Ectodermal cell (in vitro differentiated cells): ENCODE data around the gene CTSS.
"Not testable (repeated sequence)": the region's sequence is repeated elsewhere in the genome, so short reads cannot be mapped to it uniquely, and the experiment has no call there.

Experiments used
- H3K27ac ChIP-seq: 2 replicates; pipeline ENCODE4 v1.7.0; 2013; ENCODE audit warnings: mild to moderate bottlenecking, low read depth, low read length; ENCODE audit not compliant: insufficient read depth, poor library complexity, severe bottlenecking
- H3K27me3 ChIP-seq: 2 replicates; pipeline ENCODE4 v1.7.0; 2013; ENCODE audit warnings: mild to moderate bottlenecking, low read length; ENCODE audit not compliant: insufficient read depth, control insufficient read depth, poor library complexity, severe bottlenecking
- H3K36me3 ChIP-seq: one replicate; pipeline ENCODE4 v1.7.0; 2013; ENCODE audit warnings: low read length; ENCODE audit not compliant: control insufficient read depth, insufficient read depth
- H3K4me1 ChIP-seq: one replicate; pipeline ENCODE4 v1.7.0; 2013; ENCODE audit warnings: low read length; ENCODE audit not compliant: control insufficient read depth, insufficient read depth
- H3K4me3 ChIP-seq: 2 replicates; pipeline ENCODE4 v1.7.0; 2013; ENCODE audit warnings: low read depth, low read length, control low read depth; ENCODE audit not compliant: insufficient read depth
- H3K9me3 ChIP-seq: 2 replicates; pipeline ENCODE4 v1.7.0; 2013; ENCODE audit warnings: mild to moderate bottlenecking, low read length, moderate library complexity; ENCODE audit not compliant: control insufficient read depth
- WGBS, 2 experiments: methylation state at CpG; one replicate each; pipeline ENCODE4 v1.1.7; 2013; ENCODE audit warnings: missing lambda C conversion rate in 2 of 2; 5-methylcytosine and 5-hydroxymethylcytosine counted together

Gene CTSS

GRCh38 chr1:150799089-150799488, 33.5 kb upstream of the CTSS start:
- H3K4me1 ChIP-seq, result peaks cover 22% of the 10 kb centered on the region
- no peak overlapping the region for H3K4me3 ChIP-seq
- H3K27ac ChIP-seq, result no peak overlapping the region
- WGBS, 2 experiments, result 94% methylated on average over 5 of the region's 5 CpGs
- H3K9me3 ChIP-seq, result no peaks in the 10 kb centered on the region
- H3K27me3 ChIP-seq, result no peaks in the 10 kb centered on the region
- no peaks in the 10 kb centered on the region for H3K36me3 ChIP-seq

- Histone ChIP-seq H3K27me3 (no peaks in the 10 kb centered on the region), H3K4me1 (peaks cover 22% of the 10 kb centered on the region), H3K27ac (no peak overlapping the region), H3K36me3 (no peaks in the 10 kb centered on the region), H3K4me3 (no peak overlapping the region), H3K9me3 (no peaks in the 10 kb centered on the region)
- 75 to 78% methylated on average over 4 of the region's 4 CpGs for WGBS, 2 experiments
These were observed 32.9 kb upstream of the CTSS start for GRCh38 chr1:150798525-150798924.

- Histone ChIP-seq H3K4me3 (no peak overlapping the region), H3K27me3 (no peaks in the 10 kb centered on the region), H3K36me3 (no peaks in the 10 kb centered on the region), H3K27ac (no peak overlapping the region), H3K9me3 (no peaks in the 10 kb centered on the region), H3K4me1 (peaks cover 22% of the 10 kb centered on the region)
- 95 to 96% methylated on average over 3 of the region's 3 CpGs for WGBS, 2 experiments
These were observed 30.8 kb upstream of the CTSS start for GRCh38 chr1:150796374-150796773.

- H3K27me3 ChIP-seq, H3K27ac ChIP-seq, H3K4me1 ChIP-seq, H3K4me3 ChIP-seq, H3K9me3 ChIP-seq, H3K36me3 ChIP-seq: not testable (repeated sequence)
- 83 to 93% methylated on average over 2 to 3 of the region's 3 CpGs for WGBS, 2 experiments
These were observed 28.2 kb upstream of the CTSS start for GRCh38 chr1:150793778-150794177.

GRCh38 chr1:150793221-150793620, 27.6 kb upstream of the CTSS start:
- H3K4me1 ChIP-seq, result peaks cover 3% of the 10 kb centered on the region
- H3K4me3 ChIP-seq, result no peak overlapping the region
- H3K9me3 ChIP-seq, result no peaks in the 10 kb centered on the region
- H3K27me3 ChIP-seq, result no peaks in the 10 kb centered on the region
- H3K36me3 ChIP-seq, result no peaks in the 10 kb centered on the region
- no peak overlapping the region for H3K27ac ChIP-seq
- 90 to 96% methylated on average over 1 of the region's 1 CpG for WGBS, 2 experiments

- no peak overlapping the region for H3K27ac ChIP-seq
- WGBS, 2 experiments, result 91 to 92% methylated on average over 4 of the region's 4 CpGs
- H3K4me3 ChIP-seq, result no peak overlapping the region
- no peaks in the 10 kb centered on the region for H3K36me3 ChIP-seq
- H3K4me1 ChIP-seq, result no peaks in the 10 kb centered on the region
- H3K27me3 ChIP-seq, result no peaks in the 10 kb centered on the region
- H3K9me3 ChIP-seq, result no peaks in the 10 kb centered on the region
These were observed 26.0 kb upstream of the CTSS start for GRCh38 chr1:150791585-150791984.

GRCh38 chr1:150789396-150789795, 23.8 kb upstream of the CTSS start:
- no peak overlapping the region for H3K4me3 ChIP-seq
- no peaks in the 10 kb centered on the region for H3K9me3 ChIP-seq
- H3K36me3 ChIP-seq, result no peaks in the 10 kb centered on the region
- H3K27ac ChIP-seq, result no peak overlapping the region
- H3K27me3 ChIP-seq, result no peaks in the 10 kb centered on the region
- WGBS, 2 experiments, result 85 to 88% methylated on average over 4 of the region's 4 CpGs
- no peaks in the 10 kb centered on the region for H3K4me1 ChIP-seq

- Histone ChIP-seq H3K27ac (no peak overlapping the region), H3K36me3 (no peaks in the 10 kb centered on the region), H3K27me3 (no peaks in the 10 kb centered on the region), H3K9me3 (no peaks in the 10 kb centered on the region), H3K4me1 (no peaks in the 10 kb centered on the region), H3K4me3 (no peak overlapping the region)
- WGBS, 2 experiments, result 99 to 100% methylated on average over 4 of the region's 4 CpGs
These were observed 23.4 kb upstream of the CTSS start for GRCh38 chr1:150788946-150789345.

GRCh38 chr1:150787455-150787854, 21.9 kb upstream of the CTSS start:
- Histone ChIP-seq H3K9me3 (no peaks in the 10 kb centered on the region), H3K4me1 (no peaks in the 10 kb centered on the region), H3K27me3 (no peaks in the 10 kb centered on the region), H3K36me3 (no peaks in the 10 kb centered on the region), H3K27ac (no peak overlapping the region), H3K4me3 (no peak overlapping the region)

- no peaks in the 10 kb centered on the region for H3K9me3 ChIP-seq
- no peak overlapping the region for H3K27ac ChIP-seq
- H3K4me1 ChIP-seq, result no peaks in the 10 kb centered on the region
- no peak overlapping the region for H3K4me3 ChIP-seq
- 95 to 97% methylated on average over 1 of the region's 3 CpGs for WGBS, 2 experiments
- no peaks in the 10 kb centered on the region for H3K36me3 ChIP-seq
- H3K27me3 ChIP-seq, result no peaks in the 10 kb centered on the region
These were observed 14.9 kb upstream of the CTSS start for GRCh38 chr1:150780510-150780909.

- 97 to 100% methylated on average over 1 of the region's 1 CpG for WGBS, 2 experiments
- Histone ChIP-seq H3K36me3 (no peaks in the 10 kb centered on the region), H3K27me3 (no peaks in the 10 kb centered on the region), H3K4me1 (no peaks in the 10 kb centered on the region), H3K9me3 (no peaks in the 10 kb centered on the region), H3K27ac (no peak overlapping the region), H3K4me3 (no peak overlapping the region)
These were observed 12.8 kb upstream of the CTSS start for GRCh38 chr1:150778409-150778808.
